HG03432 (cell line): ENCODE results near the gene RYR2.
"Not testable (repeated sequence)": the region's sequence is repeated elsewhere in the genome, so short reads cannot be mapped to it uniquely, and the experiment has no call there.

Experiments used
- ATAC-seq: cut with Tn5 transposase; IDR thresholded peaks from one replicate; pipeline ENCODE4 v1.9.1; 2021; ENCODE audit warnings: mild to moderate bottlenecking, moderate library complexity; ENCODE audit not compliant: unreplicated experiment

Gene RYR2

GRCh38 chr1:237071641-237072420, 29.8 kb downstream of the RYR2 start:
- no peak for ATAC-seq

GRCh38 chr1:237074371-237075117, 32.6 kb downstream of the RYR2 start:
- no peak for ATAC-seq

- ATAC-seq = no peak
These were observed 42.5 kb downstream of the RYR2 start for GRCh38 chr1:237084341-237085077.

GRCh38 chr1:237091691-237092090, 49.7 kb downstream of the RYR2 start:
- ATAC-seq = no peak

- ATAC-seq = no peak
These were observed 51.7 kb downstream of the RYR2 start for GRCh38 chr1:237093691-237094090.

GRCh38 chr1:237098541-237098940, 56.6 kb downstream of the RYR2 start:
- no peak for ATAC-seq

- no peak for ATAC-seq
These were observed 61.0 kb downstream of the RYR2 start for GRCh38 chr1:237103021-237103420.

- no peak for ATAC-seq
These were observed 62.1 kb downstream of the RYR2 start for GRCh38 chr1:237104096-237104495.

GRCh38 chr1:237105826-237106225, 63.8 kb downstream of the RYR2 start:
- ATAC-seq = no peak

GRCh38 chr1:237108297-237109040, 66.5 kb downstream of the RYR2 start:
- ATAC-seq = no peak

- no peak for ATAC-seq
These were observed 69.8 kb downstream of the RYR2 start for GRCh38 chr1:237111807-237112206.

- ATAC-seq = no peak
These were observed 70.7 kb downstream of the RYR2 start for GRCh38 chr1:237112663-237113062.

GRCh38 chr1:237115035-237115434, 73.1 kb downstream of the RYR2 start:
- ATAC-seq = no peak

- ATAC-seq = no peak
These were observed 77.1 kb downstream of the RYR2 start for GRCh38 chr1:237119091-237119490.

GRCh38 chr1:237120683-237121082, 78.7 kb downstream of the RYR2 start:
- no peak for ATAC-seq

- ATAC-seq = no peak
These were observed 83.0 kb downstream of the RYR2 start for GRCh38 chr1:237124856-237125462.

GRCh38 chr1:237126180-237126579, 84.2 kb downstream of the RYR2 start:
- ATAC-seq = no peak

GRCh38 chr1:237127301-237127700, 85.3 kb downstream of the RYR2 start:
- not testable (repeated sequence) for ATAC-seq

GRCh38 chr1:237133921-237134320, 91.9 kb downstream of the RYR2 start:
- no peak for ATAC-seq

GRCh38 chr1:237134929-237135328, 92.9 kb downstream of the RYR2 start:
- no peak for ATAC-seq
